H9 (cell line): ENCODE data around the gene MRTFB. TPM values are rescaled to one million over a fixed set of nuclear protein-coding genes. Genes with fewer than 3 reads are reported as not detected.

Experiments
- DNase-seq: peaks from one replicate; pipeline ENCODE4 v3.0.0-alpha.2; 2017
- H2AFZ ChIP-seq: one replicate; pipeline ENCODE4 v1.6.1; 2013; ENCODE audit warnings: mild to moderate bottlenecking, low read length, control low read depth, moderate library complexity
- H2AK5ac ChIP-seq: 2 replicates; pipeline ENCODE4 v1.6.1; 2013; ENCODE audit warnings: low read length, control low read depth, mixed read lengths; ENCODE audit not compliant: insufficient read length
- H2BK120ac ChIP-seq: one replicate; pipeline ENCODE4 v1.6.1; 2013; ENCODE audit warnings: low read depth, mild to moderate bottlenecking, low read length, control low read depth, inconsistent platforms; ENCODE audit not compliant: poor library complexity, severe bottlenecking
- H2BK12ac ChIP-seq: 2 replicates; pipeline ENCODE4 v1.6.1; 2013; ENCODE audit warnings: low read length, control low read depth, mixed read lengths, low read depth; ENCODE audit not compliant: insufficient read length
- H2BK15ac ChIP-seq: 2 replicates; pipeline ENCODE4 v1.6.1; 2013; ENCODE audit warnings: low read depth, low read length, control low read depth
- H2BK20ac ChIP-seq: one replicate; pipeline ENCODE4 v1.6.1; 2013; ENCODE audit warnings: low read depth, mild to moderate bottlenecking, low read length, control low read depth, inconsistent platforms; ENCODE audit not compliant: poor library complexity, severe bottlenecking
- H2BK5ac ChIP-seq: 2 replicates; pipeline ENCODE4 v1.6.1; 2013; ENCODE audit warnings: low read length, control low read depth, mixed read lengths; ENCODE audit not compliant: insufficient read length
- H3K14ac ChIP-seq: 2 replicates; pipeline ENCODE4 v1.6.1; 2013; ENCODE audit warnings: low read length, control low read depth; ENCODE audit not compliant: insufficient read depth
- H3K18ac ChIP-seq: 2 replicates; pipeline ENCODE4 v1.6.1; 2013; ENCODE audit warnings: low read depth, mild to moderate bottlenecking, mixed read lengths, low read length, control low read depth; ENCODE audit not compliant: insufficient read length
- H3K23ac ChIP-seq: 2 replicates; pipeline ENCODE4 v1.6.1; 2013; ENCODE audit warnings: low read length, control low read depth, mixed read lengths, low read depth; ENCODE audit not compliant: insufficient read length
- H3K23me2 ChIP-seq: 2 replicates; pipeline ENCODE4 v1.6.1; 2013; ENCODE audit warnings: low read depth, mild to moderate bottlenecking, mixed read lengths, low read length, control low read depth; ENCODE audit not compliant: insufficient read length, poor library complexity, severe bottlenecking
- H3K27ac ChIP-seq: 2 replicates; pipeline ENCODE4 v1.5.1; 2013; ENCODE audit warnings: low read length, control low read depth, mixed read lengths, low read depth; ENCODE audit not compliant: insufficient read length
- H3K27me3 ChIP-seq: 2 replicates; pipeline ENCODE4 v1.6.1; 2013; ENCODE audit warnings: low read length, control low read depth, inconsistent platforms; ENCODE audit not compliant: insufficient read depth
- H3K4ac ChIP-seq: 2 replicates; pipeline ENCODE4 v1.6.1; 2013; ENCODE audit warnings: low read depth, mild to moderate bottlenecking, control low read depth, inconsistent platforms, low read length, moderate library complexity
- H3K4me1 ChIP-seq: 2 replicates; pipeline ENCODE4 v1.6.1; 2013; ENCODE audit warnings: low read length, control low read depth, inconsistent platforms; ENCODE audit not compliant: insufficient read depth
- H3K4me2 ChIP-seq: 2 replicates; pipeline ENCODE4 v1.6.1; 2013; ENCODE audit warnings: low read length, control low read depth, mixed read lengths; ENCODE audit not compliant: insufficient read length, insufficient read depth
- H3K56ac ChIP-seq: 2 replicates; pipeline ENCODE4 v1.6.1; 2013; ENCODE audit warnings: low read depth, mild to moderate bottlenecking, mixed read lengths, low read length, control low read depth; ENCODE audit not compliant: insufficient read length
- H3K79me1 ChIP-seq: 2 replicates; pipeline ENCODE4 v1.6.1; 2013; ENCODE audit warnings: low read depth, mild to moderate bottlenecking, moderate library complexity, low read length, control low read depth, inconsistent platforms; ENCODE audit not compliant: insufficient read depth, poor library complexity, severe bottlenecking
- H3K79me2 ChIP-seq: 2 replicates; pipeline ENCODE4 v1.6.1; 2013; ENCODE audit warnings: low read length, control low read depth, inconsistent platforms; ENCODE audit not compliant: insufficient read depth
- H3K9ac ChIP-seq: 2 replicates; pipeline ENCODE4 v1.6.1; 2013; ENCODE audit warnings: low read length, control low read depth, mixed read lengths; ENCODE audit not compliant: insufficient read length; ENCODE audit errors: extremely low read depth
- H3K9me3 ChIP-seq: one replicate; pipeline ENCODE4 v1.6.1; 2013; ENCODE audit warnings: low read depth, low read length, inconsistent platforms; ENCODE audit not compliant: control insufficient read depth
- H3T11ph ChIP-seq: one replicate; pipeline ENCODE4 v1.6.1; 2013; ENCODE audit warnings: mild to moderate bottlenecking, low read length, control low read depth, inconsistent platforms
- H4K20me1 ChIP-seq: one replicate; pipeline ENCODE4 v1.6.1; 2013; ENCODE audit not compliant: control insufficient read depth, insufficient read length, insufficient read depth
- H4K5ac ChIP-seq: 2 replicates; pipeline ENCODE4 v1.6.1; 2013; ENCODE audit warnings: low read depth, mild to moderate bottlenecking, mixed read lengths, low read length, control low read depth; ENCODE audit not compliant: insufficient read length
- H4K8ac ChIP-seq: replicated peaks from 2 replicates; pipeline ENCODE4 v1.6.1; 2013; ENCODE audit warnings: low read length, control low read depth, mixed read lengths, low read depth; ENCODE audit not compliant: insufficient read length
- H4K91ac ChIP-seq: 2 replicates; pipeline ENCODE4 v1.6.1; 2013; ENCODE audit warnings: low read depth, mild to moderate bottlenecking, moderate library complexity, mixed read lengths, low read length, control low read depth; ENCODE audit not compliant: insufficient read length
- H3K27ac Mint-ChIP-seq, 3 experiments: 2 replicates in 2 of 3; 3 replicates in 1 of 3; pipeline ENCODE4 v1.8.0; 2020 to 2021; ENCODE audit warnings: mixed read lengths in 3 of 3, mild to moderate bottlenecking in 1 of 3, moderate library complexity in 1 of 3
- H3K27me3 Mint-ChIP-seq: 2 replicates; pipeline ENCODE4 v1.8.0; 2021; ENCODE audit warnings: low read depth, mild to moderate bottlenecking, moderate library complexity, mixed read lengths
- H3K36me3 Mint-ChIP-seq, 3 experiments: 2 replicates in 2 of 3; 3 replicates in 1 of 3; pipeline ENCODE4 v1.8.0; 2020 to 2021; ENCODE audit warnings: low read depth in 3 of 3, mixed read lengths in 3 of 3; ENCODE audit not compliant: insufficient read depth in 1 of 3
- H3K4me1 Mint-ChIP-seq, 2 experiments: 2 replicates each; pipeline ENCODE4 v1.8.0; 2020; ENCODE audit warnings: mixed read lengths in 2 of 2
- H3K4me3 Mint-ChIP-seq, 2 experiments: 2 replicates in 1 of 2; 3 replicates in 1 of 2; pipeline ENCODE4 v1.8.0; 2020 to 2021; ENCODE audit warnings: mild to moderate bottlenecking in 2 of 2, mixed read lengths in 2 of 2, moderate library complexity in 1 of 2
- H3K9me3 Mint-ChIP-seq, 2 experiments: 2 replicates in 1 of 2; 3 replicates in 1 of 2; pipeline ENCODE4 v1.8.0; 2020; ENCODE audit warnings: mild to moderate bottlenecking in 2 of 2, mixed read lengths in 2 of 2, moderate library complexity in 1 of 2
- CTCF ChIP-seq: fragments of 200-600 bp; sonication (generic); conservative IDR thresholded peaks from 3 replicates; pipeline ENCODE4 v1.8.0; 2021; ENCODE audit warnings: antibody characterized with exemption, mild to moderate bottlenecking
- WGBS: extraction: QIAGEN DNeasy Blood & Tissue Kit; methylation state at CpG from one replicate; pipeline ENCODE4 v1.1.7; 2013; ENCODE audit warnings: missing lambda C conversion rate, low lambda C conversion rate, mixed read lengths; ENCODE audit not compliant: insufficient read length; ENCODE audit errors: extremely low coverage; 5-methylcytosine and 5-hydroxymethylcytosine counted together
- total RNA-seq: library from RNA; stranded (reverse); gene quantifications from 2 replicates; pipeline ENCODE4 v1.2.1, GENCODE V29; 2021

The MRTFB gene
- total RNA-seq, 1 experiment from 2014 or later, result 29.9 TPM

GRCh38 chr16:14194721-14195120 is 123.6 kb downstream of the MRTFB start:
- Histone ChIP-seq H3K9me3 (no peaks in the 10 kb centered on the region), H3K4me1 (no peaks in the 10 kb centered on the region), H2AK5ac (no peak overlapping the region), H3K56ac (no peak overlapping the region), H3K27me3 (no peaks in the 10 kb centered on the region), H4K5ac (no peak overlapping the region), H3K14ac (no peak overlapping the region), H2BK15ac (no peak overlapping the region), H2AFZ (no peak overlapping the region), H3K23ac (no peak overlapping the region), H2BK20ac (no peak overlapping the region), H3K79me1 (no peaks in the 10 kb centered on the region), H2BK5ac (no peak overlapping the region), H3K18ac (no peak overlapping the region), H3K23me2 (no peaks in the 10 kb centered on the region), H3K27ac (no peak overlapping the region), H3K4ac (no peak overlapping the region), H3K79me2 (no peaks in the 10 kb centered on the region), H3K9ac (no peak overlapping the region), H4K20me1 (no peaks in the 10 kb centered on the region), H3T11ph (no peak overlapping the region), H2BK120ac (no peak overlapping the region), H4K8ac (no peak overlapping the region), H2BK12ac (no peak overlapping the region), H4K91ac (no peak overlapping the region), H3K4me2 (no peak overlapping the region)
- H3K27me3 Mint-ChIP-seq, result no peaks in the 10 kb centered on the region
- no peak for DNase-seq
- no peak for TF ChIP-seq CTCF
- no peaks in the 10 kb centered on the region; a peak in 2 of 7 replicates for H3K36me3 Mint-ChIP-seq
- H3K4me3 Mint-ChIP-seq, result no peak overlapping the region
- H3K9me3 Mint-ChIP-seq, result no peaks in the 10 kb centered on the region; a peak in 1 of 5 replicates
- peaks cover 8 to 12% of the 10 kb centered on the region in 2 experiments; a peak in 2 of 4 replicates for H3K4me1 Mint-ChIP-seq
- no CpG with 5 or more reads among the region's 5 CpGs for WGBS
- H3K27ac Mint-ChIP-seq, result no peak overlapping the region
